ACC112 (cell line): Measurements from ENCODE around the gene IVL.

Experiments used
- H2AFZ ChIP-seq: fragments of 200-600 bp; sonication (generic); one replicate; pipeline ENCODE4 v1.6.0; 2017; ENCODE audit warnings: antibody characterized with exemption, low read length; ENCODE audit not compliant: unreplicated experiment
- H3K27ac ChIP-seq: fragments of 200-600 bp; sonication (generic); 2 replicates; pipeline ENCODE4 v1.5.1; 2014; ENCODE audit warnings: low read depth, mild to moderate bottlenecking, antibody characterized with exemption, low read length, moderate library complexity
- H3K27me3 ChIP-seq: fragments of 200-600 bp; sonication (generic); 2 replicates; pipeline ENCODE4 v1.6.1; 2014; ENCODE audit warnings: mild to moderate bottlenecking, antibody characterized with exemption, low read length, moderate library complexity, mixed read lengths; ENCODE audit not compliant: insufficient read depth
- H3K36me3 ChIP-seq: fragments of 200-600 bp; sonication (generic); 2 replicates; pipeline ENCODE4 v1.6.1; 2016; ENCODE audit warnings: mild to moderate bottlenecking, antibody characterized with exemption, low read length, moderate library complexity, mixed read lengths; ENCODE audit not compliant: insufficient read depth
- H3K4me1 ChIP-seq: fragments of 200-600 bp; sonication (generic); one replicate; pipeline ENCODE4 v1.6.1; 2016; ENCODE audit warnings: low read length, mixed read lengths; ENCODE audit not compliant: insufficient read depth, unreplicated experiment, control insufficient read depth
- H3K4me3 ChIP-seq: fragments of 200-600 bp; sonication (generic); 2 replicates; pipeline ENCODE4 v1.5.1; 2014; ENCODE audit warnings: mild to moderate bottlenecking, low read depth, low read length
- H3K79me2 ChIP-seq: fragments of 200-600 bp; sonication (generic); one replicate; pipeline ENCODE4 v1.6.0; 2016; ENCODE audit warnings: low read length; ENCODE audit not compliant: control insufficient read depth, unreplicated experiment, insufficient read depth

The IVL gene

GRCh38 chr1:152876827-152877226 lies 31.5 kb upstream of the IVL start:
- H3K79me2 ChIP-seq = no peaks in the 10 kb centered on the region
- H3K4me3 ChIP-seq = no peak overlapping the region
- no peaks in the 10 kb centered on the region for H3K36me3 ChIP-seq
- no peak overlapping the region for H3K27ac ChIP-seq
- H3K4me1 ChIP-seq = no peaks in the 10 kb centered on the region
- no peak overlapping the region for H2AFZ ChIP-seq
- no peaks in the 10 kb centered on the region for H3K27me3 ChIP-seq

GRCh38 chr1:152878042-152878441 lies 30.3 kb upstream of the IVL start, which contains the start of gene SMCP:
Gene SMCP (plus strand): TSS chr1:152878322. CDS start chr1:152884423, 6,101 bp downstream.
- Histone ChIP-seq H2AFZ (no peak within 1 kb of the TSS), H3K36me3 (no peaks in the 10 kb centered on the region), H3K27ac (no peak within 1 kb of the TSS), H3K4me3 (no peak within 1 kb of the TSS), H3K27me3 (no peaks in the 10 kb centered on the region), H3K4me1 (no peaks in the 10 kb centered on the region), H3K79me2 (no peaks in the 10 kb centered on the region)

- Histone ChIP-seq H3K4me3 (no peak overlapping the region), H3K79me2 (no peaks in the 10 kb centered on the region), H2AFZ (no peak overlapping the region), H3K4me1 (peaks cover 4% of the 10 kb centered on the region), H3K36me3 (no peaks in the 10 kb centered on the region), H3K27me3 (no peaks in the 10 kb centered on the region), H3K27ac (no peak overlapping the region)
These were observed 28.7 kb upstream of the IVL start for GRCh38 chr1:152879559-152880198.

- Histone ChIP-seq H3K79me2 (no peaks in the 10 kb centered on the region), H3K4me3 (no peak overlapping the region), H2AFZ (no peak overlapping the region), H3K4me1 (peaks cover 6% of the 10 kb centered on the region), H3K27me3 (no peaks in the 10 kb centered on the region), H3K27ac (no peak overlapping the region), H3K36me3 (no peaks in the 10 kb centered on the region)
These were observed 28.0 kb upstream of the IVL start for GRCh38 chr1:152880316-152880715.

- H3K79me2 ChIP-seq = no peaks in the 10 kb centered on the region
- no peaks in the 10 kb centered on the region for H3K27me3 ChIP-seq
- H2AFZ ChIP-seq = no peak overlapping the region
- H3K36me3 ChIP-seq = no peaks in the 10 kb centered on the region
- H3K4me1 ChIP-seq = peaks cover 6% of the 10 kb centered on the region
- H3K27ac ChIP-seq = no peak overlapping the region
- H3K4me3 ChIP-seq = no peak overlapping the region
These were observed 27.4 kb upstream of the IVL start for GRCh38 chr1:152880907-152881306.

- Histone ChIP-seq H3K36me3 (no peaks in the 10 kb centered on the region), H2AFZ (no peak overlapping the region), H3K79me2 (no peaks in the 10 kb centered on the region), H3K27ac (0 out of 2 replicates have a peak overlapping the region, but pooled peaks have one; percentile 43), H3K4me1 (peaks cover 6% of the 10 kb centered on the region), H3K4me3 (no peak overlapping the region), H3K27me3 (no peaks in the 10 kb centered on the region)
These were observed 24.3 kb upstream of the IVL start for GRCh38 chr1:152884085-152884484.

- Histone ChIP-seq H3K4me3 (no peak overlapping the region), H3K27ac (peak overlapping the region; percentile 43; the same call in 1 of the 2 replicates), H3K36me3 (no peaks in the 10 kb centered on the region), H3K27me3 (no peaks in the 10 kb centered on the region), H3K79me2 (no peaks in the 10 kb centered on the region), H2AFZ (no peak overlapping the region), H3K4me1 (peaks cover 6% of the 10 kb centered on the region)
These were observed 23.8 kb upstream of the IVL start for GRCh38 chr1:152884506-152884905.

GRCh38 chr1:152884966-152885624 lies 23.3 kb upstream of the IVL start:
- Histone ChIP-seq H2AFZ (no peak overlapping the region), H3K79me2 (no peaks in the 10 kb centered on the region), H3K4me1 (peaks cover 6% of the 10 kb centered on the region), H3K4me3 (no peak overlapping the region), H3K27ac (peak overlapping the region; percentile 43; the same call in 1 of the 2 replicates), H3K36me3 (no peaks in the 10 kb centered on the region), H3K27me3 (no peaks in the 10 kb centered on the region)

GRCh38 chr1:152886085-152886484 lies 22.3 kb upstream of the IVL start:
- H3K27ac ChIP-seq = no peak overlapping the region
- H3K4me1 ChIP-seq = peaks cover 6% of the 10 kb centered on the region

GRCh38 chr1:152886758-152887409 lies 21.5 kb upstream of the IVL start:
- H3K79me2 ChIP-seq = no peaks in the 10 kb centered on the region
- no peak overlapping the region for H3K27ac ChIP-seq
- no peaks in the 10 kb centered on the region for H3K36me3 ChIP-seq
- H2AFZ ChIP-seq = no peak overlapping the region
- peaks cover 6% of the 10 kb centered on the region for H3K4me1 ChIP-seq
- H3K4me3 ChIP-seq = no peak overlapping the region
- no peaks in the 10 kb centered on the region for H3K27me3 ChIP-seq

More at GRCh38 chr1:152886085-152886484, 22.3 kb upstream of the IVL start:
- Histone ChIP-seq H3K79me2 (no peaks in the 10 kb centered on the region), H2AFZ (no peak overlapping the region), H3K36me3 (no peaks in the 10 kb centered on the region), H3K4me3 (no peak overlapping the region), H3K27me3 (no peaks in the 10 kb centered on the region)
